Measurements from ENCODE around the gene INO80D. TPM values are rescaled to one million over a fixed set of nuclear protein-coding genes. Genes with fewer than 3 reads are reported as not detected.

INO80D gene
- total RNA-seq, 1 donor from 2014 or later, result 21.0 TPM

DNA sequence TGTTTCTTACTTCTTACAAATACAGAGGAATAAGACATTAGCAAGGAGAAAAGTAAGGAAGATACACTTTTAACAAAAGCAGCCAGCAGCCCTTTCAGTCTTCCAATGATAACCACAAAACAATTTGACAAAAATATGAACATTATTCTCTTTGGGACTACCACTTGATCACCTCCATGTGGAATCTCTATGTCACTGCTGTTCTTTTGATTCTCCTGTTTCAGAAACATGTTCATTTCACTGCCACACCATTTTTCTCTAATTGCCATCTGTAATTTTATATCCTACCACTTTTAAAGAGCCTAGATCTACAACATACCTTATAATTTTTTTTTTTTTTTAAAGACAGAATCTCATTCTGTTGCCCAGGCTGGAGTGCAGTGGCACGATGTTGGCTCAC is 10.9 kb downstream of the INO80D start:
- H3K4me3 Mint-ChIP-seq (ENCODE audit: unreplicated experiment), result no peak overlapping the region
- DNase-seq (ENCODE audit: low spot score), result no peak
- TF ChIP-seq CTCF (IDR thresholded peaks at IDR 0.05; ENCODE audit: unreplicated experiment), result no peak
- H3K9me3 Mint-ChIP-seq (ENCODE audit: unreplicated experiment), result no peaks in the 10 kb centered on the region
- H3K4me1 Mint-ChIP-seq (ENCODE audit: unreplicated experiment), result peaks cover 9% of the 10 kb centered on the region
- peaks cover 2% of the 10 kb centered on the region for H3K27me3 Mint-ChIP-seq (ENCODE audit: unreplicated experiment)
- no peak overlapping the region for H3K27ac Mint-ChIP-seq (ENCODE audit: unreplicated experiment)
- peaks cover 3% of the 10 kb centered on the region for H3K36me3 Mint-ChIP-seq (ENCODE audit: low read depth, unreplicated experiment)

DNA sequence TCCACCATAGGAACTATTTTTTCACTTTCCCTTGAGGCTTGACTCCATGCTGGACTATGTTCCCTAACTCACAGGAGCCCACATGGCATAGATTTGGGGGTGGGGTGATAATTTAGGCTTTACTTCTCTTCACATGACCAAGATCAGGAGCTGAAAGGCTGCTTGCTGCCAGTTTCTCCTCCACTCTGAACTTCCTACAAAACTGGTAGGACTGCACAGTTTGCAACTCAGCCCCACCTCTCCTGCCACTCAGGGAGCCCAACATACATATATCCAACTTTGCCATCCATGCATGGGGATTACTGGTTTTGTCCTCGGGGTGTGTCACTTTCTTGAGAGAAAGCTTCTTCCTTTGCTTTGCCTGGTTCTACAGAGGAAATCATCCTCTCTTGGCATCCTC is 14.2 kb downstream of the INO80D start:
- Mint-ChIP-seq H3K4me1 (ENCODE audit: unreplicated experiment) (no peaks in the 10 kb centered on the region), H3K36me3 (ENCODE audit: low read depth, unreplicated experiment) (peaks cover 3% of the 10 kb centered on the region), H3K4me3 (ENCODE audit: unreplicated experiment) (no peak overlapping the region), H3K27me3 (ENCODE audit: unreplicated experiment) (no peaks in the 10 kb centered on the region), H3K27ac (ENCODE audit: unreplicated experiment) (no peak overlapping the region), H3K9me3 (ENCODE audit: unreplicated experiment) (no peaks in the 10 kb centered on the region)
- no peak for DNase-seq (ENCODE audit: low spot score)
- no peak for TF ChIP-seq CTCF (IDR thresholded peaks at IDR 0.05; ENCODE audit: unreplicated experiment)

- Mint-ChIP-seq H3K27me3 (ENCODE audit: unreplicated experiment) (peaks cover 1% of the 10 kb centered on the region), H3K9me3 (ENCODE audit: unreplicated experiment) (no peaks in the 10 kb centered on the region), H3K4me1 (ENCODE audit: unreplicated experiment) (no peaks in the 10 kb centered on the region), H3K27ac (ENCODE audit: unreplicated experiment) (no peak overlapping the region), H3K36me3 (ENCODE audit: low read depth, unreplicated experiment) (no peaks in the 10 kb centered on the region), H3K4me3 (ENCODE audit: unreplicated experiment) (no peak overlapping the region)
- no peak for DNase-seq (ENCODE audit: low spot score)
- no peak for TF ChIP-seq CTCF (IDR thresholded peaks at IDR 0.05; ENCODE audit: unreplicated experiment)
These were observed 16.6 kb downstream of the INO80D start for GRCh38 chr2:206069417-206069816.

DNA sequence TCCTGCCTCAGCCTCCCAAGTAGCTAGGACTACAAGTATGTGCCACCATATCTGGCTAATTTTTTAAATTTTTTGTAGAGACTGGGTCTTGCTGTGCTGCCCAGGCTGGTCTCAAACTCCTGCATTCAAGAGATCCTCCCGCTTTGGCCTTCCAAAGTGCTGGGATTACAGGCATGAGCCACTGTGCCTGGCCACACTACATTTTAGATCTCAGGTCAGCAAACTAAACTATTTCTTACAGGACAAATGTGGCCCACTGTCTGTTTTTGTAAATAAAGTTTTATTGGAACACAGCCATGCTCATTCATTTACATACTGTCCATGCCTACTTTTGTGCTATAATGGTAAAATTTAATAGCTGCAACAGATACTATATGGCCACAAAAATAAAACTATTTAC is 17.8 kb downstream of the INO80D start:
- Mint-ChIP-seq H3K27ac (ENCODE audit: unreplicated experiment) (no peak overlapping the region), H3K4me1 (ENCODE audit: unreplicated experiment) (no peaks in the 10 kb centered on the region), H3K9me3 (ENCODE audit: unreplicated experiment) (no peaks in the 10 kb centered on the region), H3K4me3 (ENCODE audit: unreplicated experiment) (no peak overlapping the region), H3K36me3 (ENCODE audit: low read depth, unreplicated experiment) (no peaks in the 10 kb centered on the region), H3K27me3 (ENCODE audit: unreplicated experiment) (peaks cover 1% of the 10 kb centered on the region)
- no peak for TF ChIP-seq CTCF (IDR thresholded peaks at IDR 0.05; ENCODE audit: unreplicated experiment)
- no peak for DNase-seq (ENCODE audit: low spot score)

GRCh38 chr2:206064077-206064476 is 21.9 kb downstream of the INO80D start:
- Mint-ChIP-seq H3K4me1 (ENCODE audit: unreplicated experiment) (no peaks in the 10 kb centered on the region), H3K27me3 (ENCODE audit: unreplicated experiment) (peaks cover 1% of the 10 kb centered on the region), H3K4me3 (ENCODE audit: unreplicated experiment) (no peak overlapping the region), H3K36me3 (ENCODE audit: low read depth, unreplicated experiment) (peaks cover 3% of the 10 kb centered on the region), H3K9me3 (ENCODE audit: unreplicated experiment) (no peaks in the 10 kb centered on the region), H3K27ac (ENCODE audit: unreplicated experiment) (no peak overlapping the region)
- TF ChIP-seq CTCF (IDR thresholded peaks at IDR 0.05; ENCODE audit: unreplicated experiment), result no peak
- DNase-seq (ENCODE audit: low spot score), result no peak

Measured in endothelial cell (in vitro differentiated cells).